ENCODE measurements around the gene KMO.
A peak's percentile ranks its signal among the peaks of the same experiment; 100 is the strongest.

KMO gene

GRCh38 chr1:241612533-241613477 lies 80.6 kb downstream of the KMO start:
- Histone ChIP-seq H3K36me3 (ENCODE audit: insufficient read depth, low read length) (no peaks in the 10 kb centered on the region), H3K4me3 (ENCODE audit: low read length) (no peak overlapping the region), H3K9ac (ENCODE audit: low read depth, low read length) (no peak overlapping the region), H3K9me3 (ENCODE audit: insufficient read depth, low read depth, low read length) (no peaks in the 10 kb centered on the region), H3K27ac (ENCODE audit: low read depth, low read length) (no peak overlapping the region), H3K4me1 (ENCODE audit: insufficient read depth, low read length) (no peaks in the 10 kb centered on the region; the same call in 1 of the 2 replicates), H3K27me3 (ENCODE audit: insufficient read depth, low read length) (no peaks in the 10 kb centered on the region)
- WGBS = 93% methylated on average over 9 of the region's 9 CpGs

- Histone ChIP-seq H3K4me1 (ENCODE audit: insufficient read depth, low read length) (no peaks in the 10 kb centered on the region; the same call in 1 of the 2 replicates), H3K9me3 (ENCODE audit: insufficient read depth, low read depth, low read length) (no peaks in the 10 kb centered on the region), H3K27me3 (ENCODE audit: insufficient read depth, low read length) (no peaks in the 10 kb centered on the region), H3K27ac (ENCODE audit: low read depth, low read length) (no peak overlapping the region), H3K4me3 (ENCODE audit: low read length) (no peak overlapping the region), H3K9ac (ENCODE audit: low read depth, low read length) (no peak overlapping the region), H3K36me3 (ENCODE audit: insufficient read depth, low read length) (no peaks in the 10 kb centered on the region)
- 86% methylated on average over 3 of the region's 4 CpGs for WGBS
These were observed 82.0 kb downstream of the KMO start for GRCh38 chr1:241614144-241614543.

- H3K27ac ChIP-seq (ENCODE audit: low read depth, low read length) = no peak overlapping the region
- no peaks in the 10 kb centered on the region for H3K36me3 ChIP-seq (ENCODE audit: insufficient read depth, low read length)
- WGBS = 80% methylated on average over 4 of the region's 4 CpGs
- no peak overlapping the region for H3K4me3 ChIP-seq (ENCODE audit: low read length)
- no peak overlapping the region for H3K9ac ChIP-seq (ENCODE audit: low read depth, low read length)
- no peaks in the 10 kb centered on the region; the same call in 1 of the 2 replicates for H3K4me1 ChIP-seq (ENCODE audit: insufficient read depth, low read length)
- H3K27me3 ChIP-seq (ENCODE audit: insufficient read depth, low read length) = no peaks in the 10 kb centered on the region
- H3K9me3 ChIP-seq (ENCODE audit: insufficient read depth, low read depth, low read length) = no peaks in the 10 kb centered on the region
These were observed 82.4 kb downstream of the KMO start for GRCh38 chr1:241614572-241614971.

GRCh38 chr1:241615043-241615974 lies 83.1 kb downstream of the KMO start:
- Histone ChIP-seq H3K9ac (ENCODE audit: low read depth, low read length) (no peak overlapping the region), H3K36me3 (ENCODE audit: insufficient read depth, low read length) (no peaks in the 10 kb centered on the region), H3K9me3 (ENCODE audit: insufficient read depth, low read depth, low read length) (no peaks in the 10 kb centered on the region), H3K27ac (ENCODE audit: low read depth, low read length) (no peak overlapping the region), H3K4me3 (ENCODE audit: low read length) (no peak overlapping the region), H3K4me1 (ENCODE audit: insufficient read depth, low read length) (no peaks in the 10 kb centered on the region; the same call in 1 of the 2 replicates), H3K27me3 (ENCODE audit: insufficient read depth, low read length) (no peaks in the 10 kb centered on the region)
- 87% methylated on average over 8 of the region's 8 CpGs for WGBS

- no peak overlapping the region for H3K27ac ChIP-seq (ENCODE audit: low read depth, low read length)
- no peak overlapping the region for H3K4me3 ChIP-seq (ENCODE audit: low read length)
- 99% methylated on average over 7 of the region's 7 CpGs for WGBS
- no peaks in the 10 kb centered on the region for H3K9me3 ChIP-seq (ENCODE audit: insufficient read depth, low read depth, low read length)
- H3K9ac ChIP-seq (ENCODE audit: low read depth, low read length) = no peak overlapping the region
- H3K27me3 ChIP-seq (ENCODE audit: insufficient read depth, low read length) = no peaks in the 10 kb centered on the region
- no peaks in the 10 kb centered on the region for H3K36me3 ChIP-seq (ENCODE audit: insufficient read depth, low read length)
- H3K4me1 ChIP-seq (ENCODE audit: insufficient read depth, low read length) = no peaks in the 10 kb centered on the region; the same call in 1 of the 2 replicates
These were observed 85.2 kb downstream of the KMO start for GRCh38 chr1:241617426-241617825.

GRCh38 chr1:241622669-241623068 lies 90.5 kb downstream of the KMO start:
- Histone ChIP-seq H3K4me3 (ENCODE audit: low read length) (no peak overlapping the region), H3K27me3 (ENCODE audit: insufficient read depth, low read length) (no peaks in the 10 kb centered on the region), H3K27ac (ENCODE audit: low read depth, low read length) (no peak overlapping the region), H3K36me3 (ENCODE audit: insufficient read depth, low read length) (no peaks in the 10 kb centered on the region), H3K9ac (ENCODE audit: low read depth, low read length) (no peak overlapping the region), H3K4me1 (ENCODE audit: insufficient read depth, low read length) (peaks cover 2% of the 10 kb centered on the region), H3K9me3 (ENCODE audit: insufficient read depth, low read depth, low read length) (no peaks in the 10 kb centered on the region)
- 95% methylated on average over 5 of the region's 5 CpGs for WGBS

GRCh38 chr1:241624935-241625334 lies 92.8 kb downstream of the KMO start:
- Histone ChIP-seq H3K4me1 (ENCODE audit: insufficient read depth, low read length) (peaks cover 12% of the 10 kb centered on the region), H3K27me3 (ENCODE audit: insufficient read depth, low read length) (no peaks in the 10 kb centered on the region), H3K4me3 (ENCODE audit: low read length) (no peak overlapping the region), H3K9ac (ENCODE audit: low read depth, low read length) (no peak overlapping the region), H3K27ac (ENCODE audit: low read depth, low read length) (no peak overlapping the region), H3K9me3 (ENCODE audit: insufficient read depth, low read depth, low read length) (no peaks in the 10 kb centered on the region), H3K36me3 (ENCODE audit: insufficient read depth, low read length) (peaks cover 6% of the 10 kb centered on the region; the same call in 1 of the 2 replicates)
- 97% methylated on average over 2 of the region's 2 CpGs for WGBS

- Histone ChIP-seq H3K9ac (ENCODE audit: low read depth, low read length) (no peak overlapping the region), H3K27ac (ENCODE audit: low read depth, low read length) (peak overlapping the region; percentile 59; the same call in 1 of the 2 replicates), H3K9me3 (ENCODE audit: insufficient read depth, low read depth, low read length) (no peaks in the 10 kb centered on the region), H3K36me3 (ENCODE audit: insufficient read depth, low read length) (peaks cover 21% of the 10 kb centered on the region), H3K27me3 (ENCODE audit: insufficient read depth, low read length) (no peaks in the 10 kb centered on the region), H3K4me3 (ENCODE audit: low read length) (no peak overlapping the region), H3K4me1 (ENCODE audit: insufficient read depth, low read length) (peaks cover 25% of the 10 kb centered on the region)
- 91% methylated on average over 7 of the region's 9 CpGs for WGBS
These were observed 95.5 kb downstream of the KMO start for GRCh38 chr1:241627453-241628259.

- H3K4me1 ChIP-seq (ENCODE audit: insufficient read depth, low read length) = peaks cover 29% of the 10 kb centered on the region
- peaks cover 44% of the 10 kb centered on the region for H3K36me3 ChIP-seq (ENCODE audit: insufficient read depth, low read length)
These were observed 97.8 kb downstream of the KMO start for GRCh38 chr1:241630005-241630404.

GRCh38 chr1:241630476-241630875 lies 98.3 kb downstream of the KMO start:
- no peak overlapping the region for H3K27ac ChIP-seq (ENCODE audit: low read depth, low read length)
- no peak overlapping the region for H3K4me3 ChIP-seq (ENCODE audit: low read length)
- WGBS = 95% methylated on average over 1 of the region's 1 CpG
- no peak overlapping the region for H3K9ac ChIP-seq (ENCODE audit: low read depth, low read length)
- H3K9me3 ChIP-seq (ENCODE audit: insufficient read depth, low read depth, low read length) = no peaks in the 10 kb centered on the region
- H3K4me1 ChIP-seq (ENCODE audit: insufficient read depth, low read length) = peaks cover 29% of the 10 kb centered on the region
- H3K27me3 ChIP-seq (ENCODE audit: insufficient read depth, low read length) = no peaks in the 10 kb centered on the region
- peaks cover 49% of the 10 kb centered on the region for H3K36me3 ChIP-seq (ENCODE audit: insufficient read depth, low read length)

More at GRCh38 chr1:241630005-241630404, 97.8 kb downstream of the KMO start:
- Histone ChIP-seq H3K9me3 (ENCODE audit: insufficient read depth, low read depth, low read length) (no peaks in the 10 kb centered on the region), H3K27me3 (ENCODE audit: insufficient read depth, low read length) (no peaks in the 10 kb centered on the region), H3K4me3 (ENCODE audit: low read length) (no peak overlapping the region), H3K27ac (ENCODE audit: low read depth, low read length) (no peak overlapping the region), H3K9ac (ENCODE audit: low read depth, low read length) (no peak overlapping the region)

Data from HUES64 (cell line).